Measurements from ENCODE around the gene ARHGEF6. TPM values are rescaled to one million over a fixed set of nuclear protein-coding genes. Genes with fewer than 3 reads are reported as not detected.

Gene ARHGEF6
- total RNA-seq, 2 donors from 2014 or later, result 4.1 to 12.7 TPM

DNA sequence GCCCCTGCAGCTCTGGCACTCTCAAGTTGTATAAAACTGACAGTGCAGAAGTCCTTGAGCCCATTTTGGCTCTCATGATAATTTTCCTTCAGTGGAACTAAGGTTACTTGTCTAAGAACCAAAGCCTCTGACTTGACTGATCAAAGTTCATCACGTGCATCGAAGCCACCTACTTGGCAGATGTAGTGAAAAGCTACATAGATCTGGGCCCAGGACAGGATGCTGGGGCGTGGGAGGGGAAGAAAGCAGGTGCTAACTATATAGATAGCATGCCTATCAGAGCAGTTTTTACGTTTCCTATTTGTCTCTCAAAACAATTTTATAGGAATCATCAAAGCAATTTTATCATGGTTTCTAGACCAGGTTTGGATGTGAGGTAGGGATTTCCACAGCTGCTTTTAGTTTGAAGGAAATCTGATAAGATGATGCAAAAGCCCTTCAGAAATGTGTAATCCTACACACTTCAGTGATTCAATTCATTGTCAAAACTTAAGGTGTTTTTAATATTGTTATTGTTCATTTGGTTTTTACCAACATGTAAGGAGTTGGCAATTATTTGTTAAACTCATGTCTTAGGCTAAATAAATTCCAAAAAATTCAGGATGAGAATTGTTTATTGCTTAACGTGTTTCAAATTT is 134.0 kb downstream of the ARHGEF6 start:
- 68% methylated on average over 5 of the region's 5 CpGs for WGBS
- intact Hi-C loops (cut with DNase I), result no loop called here

DNA sequence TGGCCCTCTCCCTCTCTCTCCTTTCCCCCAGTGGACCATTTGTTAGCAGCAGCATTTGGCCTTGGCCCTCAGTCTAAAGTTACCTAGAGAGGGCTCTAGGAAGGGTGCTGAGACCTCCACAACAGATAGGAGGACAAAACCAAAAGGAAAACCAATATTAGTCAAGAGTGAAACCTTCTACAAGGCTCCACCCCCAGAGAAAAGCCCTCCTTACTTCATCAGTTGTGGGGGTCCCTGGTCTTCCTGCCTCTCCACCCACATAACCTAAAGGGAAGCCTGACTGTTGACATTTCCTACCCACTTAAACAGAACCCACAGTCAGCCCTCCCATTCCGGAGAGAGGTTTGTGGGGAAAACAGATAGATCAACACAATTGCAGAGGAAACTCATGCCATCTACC is 137.5 kb downstream of the ARHGEF6 start:
- H3K36me3 ChIP-seq, result no peaks in the 10 kb centered on the region
- H3K27me3 ChIP-seq (replicated peaks; ENCODE audit: insufficient read depth), result no peaks in the 10 kb centered on the region
- intact Hi-C loops (cut with DNase I), result no loop called here
- no peaks in the 10 kb centered on the region for H3K9me3 ChIP-seq
- H3K4me1 ChIP-seq (replicated peaks), result no peaks in the 10 kb centered on the region
- TF ChIP-seq POLR2A (IDR thresholded peaks at IDR 0.05), result no peak
- no peak for TF ChIP-seq CTCF (IDR thresholded peaks at IDR 0.05)
- no peak for TF ChIP-seq POLR2AphosphoS5 (IDR thresholded peaks at IDR 0.05)
- H3K27ac ChIP-seq, result no peak overlapping the region
- WGBS, result 53% methylated on average over 1 of the region's 1 CpG
- DNase-seq (ENCODE audit: low spot score), result no peak
- H3K4me3 ChIP-seq, result no peak overlapping the region

More for the DNA sequence above, 134.0 kb downstream of the ARHGEF6 start:
- no peaks in the 10 kb centered on the region for H3K27me3 ChIP-seq (replicated peaks; ENCODE audit: insufficient read depth)
- no peaks in the 10 kb centered on the region for H3K9me3 ChIP-seq
- no peaks in the 10 kb centered on the region for H3K4me1 ChIP-seq (replicated peaks)
- no peak for DNase-seq (ENCODE audit: low spot score)
- TF ChIP-seq POLR2AphosphoS5 (IDR thresholded peaks at IDR 0.05) (no peak), CTCF (IDR thresholded peaks at IDR 0.05) (no peak), POLR2A (IDR thresholded peaks at IDR 0.05) (no peak)
- H3K4me3 ChIP-seq, result no peak overlapping the region
- no peak overlapping the region for H3K27ac ChIP-seq
- no peaks in the 10 kb centered on the region for H3K36me3 ChIP-seq

DNA sequence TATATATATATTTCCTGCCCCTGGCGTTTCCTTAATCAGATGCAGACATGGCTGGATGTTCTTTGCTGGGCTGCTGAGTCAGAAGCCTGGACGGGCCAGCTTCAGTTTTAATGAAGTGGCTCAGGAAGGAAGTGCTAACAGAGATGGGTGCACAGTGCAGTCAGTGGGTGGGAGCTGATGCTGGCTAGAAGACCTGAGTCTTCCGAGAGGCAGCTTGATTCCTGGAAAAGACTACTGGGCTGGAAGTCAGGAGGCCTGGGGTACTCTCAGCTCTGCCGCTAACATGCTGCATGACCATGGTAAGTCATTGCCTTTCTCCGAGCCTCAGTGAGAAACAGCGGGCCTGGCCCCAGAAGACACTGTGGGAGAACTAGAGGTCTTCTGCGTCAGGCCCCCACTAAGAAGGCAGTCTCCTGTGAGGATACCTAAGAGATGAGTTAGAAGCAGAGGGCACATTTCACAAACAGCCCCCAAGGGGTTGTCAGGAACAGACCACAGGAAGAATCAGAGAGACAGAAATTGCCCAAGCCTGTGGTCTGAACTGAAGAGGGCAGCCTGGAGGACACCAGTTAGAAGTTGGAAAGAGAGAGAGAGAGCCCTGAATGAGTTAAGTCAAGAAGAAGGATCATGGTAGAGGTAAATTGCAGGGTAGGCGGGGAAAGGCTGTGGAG is 141.1 kb downstream of the ARHGEF6 start:
- WGBS, result 74% methylated on average over 8 of the region's 8 CpGs
- H3K27me3 ChIP-seq (replicated peaks; ENCODE audit: insufficient read depth), result no peaks in the 10 kb centered on the region
- H3K9me3 ChIP-seq, result no peaks in the 10 kb centered on the region
- no peak for DNase-seq (ENCODE audit: low spot score)
- H3K27ac ChIP-seq, result no peak overlapping the region
- TF ChIP-seq POLR2AphosphoS5 (IDR thresholded peaks at IDR 0.05) (no peak), POLR2A (IDR thresholded peaks at IDR 0.05) (no peak), CTCF (IDR thresholded peaks at IDR 0.05) (no peak)
- intact Hi-C loops (cut with DNase I), result no loop called here
- H3K36me3 ChIP-seq, result no peaks in the 10 kb centered on the region
- no peaks in the 10 kb centered on the region for H3K4me1 ChIP-seq (replicated peaks)
- no peak overlapping the region for H3K4me3 ChIP-seq

GRCh38 chrX:136636121-136636520 is 144.6 kb downstream of the ARHGEF6 start:
- TF ChIP-seq CTCF (IDR thresholded peaks at IDR 0.05) (no peak), POLR2AphosphoS5 (IDR thresholded peaks at IDR 0.05) (no peak), POLR2A (IDR thresholded peaks at IDR 0.05) (no peak)
- Histone ChIP-seq H3K27ac (no peak overlapping the region), H3K36me3 (no peaks in the 10 kb centered on the region), H3K4me1 (replicated peaks) (no peaks in the 10 kb centered on the region), H3K9me3 (no peaks in the 10 kb centered on the region), H3K4me3 (no peak overlapping the region), H3K27me3 (replicated peaks; ENCODE audit: insufficient read depth) (no peaks in the 10 kb centered on the region)
- intact Hi-C loops (cut with DNase I), result no loop called here
- no peak for DNase-seq (ENCODE audit: low spot score)
- 7% methylated on average over 2 of the region's 3 CpGs for WGBS

DNA sequence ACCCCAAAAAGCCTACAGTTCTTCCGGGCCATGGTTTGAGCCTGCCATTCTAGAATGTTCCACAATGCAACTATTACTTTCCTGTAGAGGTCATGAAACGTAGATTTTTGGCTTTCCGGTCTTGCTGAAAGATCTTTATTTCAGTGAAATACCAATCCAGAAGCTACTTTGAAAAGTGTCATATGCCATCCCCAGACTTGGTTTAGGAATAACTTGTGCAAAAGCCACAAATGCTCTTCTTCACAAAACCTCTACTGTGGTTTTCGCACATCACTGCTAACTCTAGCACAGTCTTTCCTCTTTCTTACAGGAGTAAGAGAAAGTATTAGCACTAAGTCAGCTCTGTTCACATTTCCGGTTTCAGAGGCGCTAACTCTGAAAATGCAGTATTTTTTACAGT is 145.5 kb downstream of the ARHGEF6 start:
- no peak for DNase-seq (ENCODE audit: low spot score)
- WGBS, result 83% methylated on average over 6 of the region's 6 CpGs
- Histone ChIP-seq H3K4me3 (no peak overlapping the region), H3K27ac (no peak overlapping the region), H3K4me1 (replicated peaks) (no peaks in the 10 kb centered on the region), H3K36me3 (no peaks in the 10 kb centered on the region), H3K27me3 (replicated peaks; ENCODE audit: insufficient read depth) (no peaks in the 10 kb centered on the region), H3K9me3 (no peaks in the 10 kb centered on the region)
- TF ChIP-seq POLR2A (IDR thresholded peaks at IDR 0.05) (no peak), POLR2AphosphoS5 (IDR thresholded peaks at IDR 0.05) (no peak), CTCF (IDR thresholded peaks at IDR 0.05) (no peak)
- intact Hi-C loops (cut with DNase I), result no loop called here

Measured in prostate gland (tissue), 2 donors.